HL-60 (cell line): ENCODE data around the gene ANP32A.

Experiments
- CTCF ChIP-seq: IDR thresholded peaks from one replicate; pipeline ENCODE4 v1.5.1; 2011; ENCODE audit warnings: low read length, control low read depth, inconsistent platforms; ENCODE audit not compliant: insufficient read depth
- REST ChIP-seq: IDR thresholded peaks from 2 replicates; pipeline ENCODE4 v1.6.1; 2012; ENCODE audit warnings: low read depth; ENCODE audit not compliant: insufficient replicate concordance

GRCh38 chr15:68814596-68814995 lies 6.1 kb downstream of the ANP32A start:
- TF ChIP-seq CTCF (no peak), REST (no peak)
